SJCRH30 (cell line): ENCODE measurements around the gene ARL8B. TPM values are rescaled to one million over a fixed set of nuclear protein-coding genes. Genes with fewer than 3 reads are reported as not detected.
"Not testable (repeated sequence)": the region's sequence is repeated elsewhere in the genome, so short reads cannot be mapped to it uniquely, and the experiment has no call there.

ENCODE experiments used
- DNase-seq, 2 experiments: peaks; one replicate each; pipeline ENCODE4 v3.0.0-alpha.2; 2015 to 2020
- H3K27ac ChIP-seq: fragments of 250-450 bp; sonication (Bioruptor Pico); 2 replicates; pipeline ENCODE4 v1.5.1; 2020; ENCODE audit warnings: mild to moderate bottlenecking, moderate library complexity
- H3K27me3 ChIP-seq: fragments of 250-450 bp; sonication (Bioruptor Pico); 2 replicates; pipeline ENCODE4 v1.5.1; 2020; ENCODE audit warnings: mild to moderate bottlenecking, moderate library complexity
- H3K36me3 ChIP-seq: fragments of 250-450 bp; sonication (Bioruptor Pico); 2 replicates; pipeline ENCODE4 v1.5.1; 2020; ENCODE audit warnings: mild to moderate bottlenecking, moderate library complexity
- H3K4me1 ChIP-seq: fragments of 250-450 bp; sonication (Bioruptor Pico); 2 replicates; pipeline ENCODE4 v1.5.1; 2020; ENCODE audit warnings: mild to moderate bottlenecking, moderate library complexity
- H3K4me3 ChIP-seq: fragments of 250-450 bp; sonication (Bioruptor Pico); 2 replicates; pipeline ENCODE4 v1.5.1; 2020; ENCODE audit warnings: mild to moderate bottlenecking, moderate library complexity
- H3K9me3 ChIP-seq: fragments of 250-450 bp; sonication (Bioruptor Pico); replicated peaks from 2 replicates; pipeline ENCODE4 v1.5.1; 2020; ENCODE audit warnings: mild to moderate bottlenecking, moderate library complexity
- total RNA-seq: library from RNA; depleted of rRNA; stranded (reverse); fragments of >200 nt; shearing (Covaris generic); gene quantifications from 2 replicates; pipeline ENCODE4 v1.2.3, GENCODE V29; 2014

The ARL8B gene
- total RNA-seq, 1 experiment from 2014 or later = 46.4 TPM

DNA sequence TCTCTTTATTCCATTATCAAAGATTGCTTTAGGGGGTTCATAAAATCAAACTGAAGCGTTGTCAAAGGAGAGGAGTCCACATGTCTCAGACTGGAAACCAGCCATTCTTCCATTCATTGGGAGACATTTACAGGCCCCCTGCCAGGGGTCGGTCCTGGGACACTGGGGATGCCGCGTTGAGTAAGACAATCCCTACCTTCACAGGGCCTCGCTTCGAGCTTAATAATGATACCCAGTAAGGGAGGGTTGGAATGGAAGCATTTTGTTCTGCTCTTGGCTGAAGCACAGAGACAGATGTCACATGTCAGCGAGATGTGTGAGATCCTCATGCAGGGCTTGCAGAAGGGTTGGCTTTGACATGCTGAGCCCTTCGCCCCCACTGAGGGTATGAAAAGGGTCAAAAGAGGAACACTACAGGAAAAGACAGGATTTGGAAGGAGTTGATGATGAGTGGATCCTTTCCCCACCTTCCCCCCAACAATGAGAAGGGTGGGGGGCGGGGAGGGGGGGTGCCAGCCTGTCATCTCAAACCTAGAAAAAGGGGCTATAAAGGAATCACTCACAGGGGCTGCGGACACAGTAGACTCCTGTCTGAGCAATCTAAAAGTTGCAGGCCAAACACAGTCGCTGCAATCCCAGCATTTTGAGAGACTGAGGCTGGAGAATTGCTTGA, 25.6 kb upstream of the ARL8B start:
- DNase-seq = no peak
- peaks cover 9% of the 10 kb centered on the region for H3K27me3 ChIP-seq
- H3K9me3 ChIP-seq = no peaks in the 10 kb centered on the region
- peaks cover 3% of the 10 kb centered on the region; the same call in 1 of the 2 replicates for H3K4me1 ChIP-seq
- no peaks in the 10 kb centered on the region for H3K36me3 ChIP-seq
- H3K4me3 ChIP-seq = no peak overlapping the region
- no peak overlapping the region for H3K27ac ChIP-seq

DNA sequence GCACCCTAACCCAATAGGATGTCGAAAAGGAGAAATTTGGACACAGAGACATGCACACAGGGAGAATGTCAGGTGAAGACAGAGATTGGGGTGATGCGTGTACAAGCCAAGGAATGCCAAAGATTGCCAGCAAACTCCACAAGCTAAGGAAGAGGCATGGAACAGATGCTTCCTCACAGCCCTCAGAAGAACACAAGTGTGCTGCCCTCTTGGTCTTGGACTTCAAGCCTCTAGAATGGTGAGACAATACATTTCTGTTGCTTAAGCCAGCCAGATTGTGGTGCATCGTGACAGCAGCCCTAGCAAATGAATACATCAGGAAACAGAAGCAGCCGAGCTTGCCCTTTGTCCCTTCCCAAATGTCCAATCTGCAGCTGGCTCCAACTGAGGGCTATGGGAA, 23.7 kb upstream of the ARL8B start:
- Histone ChIP-seq H3K27me3 (peaks cover 9% of the 10 kb centered on the region), H3K27ac (no peak overlapping the region), H3K36me3 (no peaks in the 10 kb centered on the region), H3K9me3 (no peaks in the 10 kb centered on the region), H3K4me1 (peaks cover 3% of the 10 kb centered on the region; the same call in 1 of the 2 replicates), H3K4me3 (no peak overlapping the region)
- DNase-seq = no peak

- Histone ChIP-seq H3K4me1 (no peaks in the 10 kb centered on the region), H3K36me3 (no peaks in the 10 kb centered on the region), H3K27me3 (peaks cover 5% of the 10 kb centered on the region; the same call in 1 of the 2 replicates), H3K4me3 (no peak overlapping the region), H3K9me3 (no peaks in the 10 kb centered on the region), H3K27ac (no peak overlapping the region)
- no peak for DNase-seq
Measured at GRCh38 chr3:5102532-5102931, 19.6 kb upstream of the ARL8B start.

DNA sequence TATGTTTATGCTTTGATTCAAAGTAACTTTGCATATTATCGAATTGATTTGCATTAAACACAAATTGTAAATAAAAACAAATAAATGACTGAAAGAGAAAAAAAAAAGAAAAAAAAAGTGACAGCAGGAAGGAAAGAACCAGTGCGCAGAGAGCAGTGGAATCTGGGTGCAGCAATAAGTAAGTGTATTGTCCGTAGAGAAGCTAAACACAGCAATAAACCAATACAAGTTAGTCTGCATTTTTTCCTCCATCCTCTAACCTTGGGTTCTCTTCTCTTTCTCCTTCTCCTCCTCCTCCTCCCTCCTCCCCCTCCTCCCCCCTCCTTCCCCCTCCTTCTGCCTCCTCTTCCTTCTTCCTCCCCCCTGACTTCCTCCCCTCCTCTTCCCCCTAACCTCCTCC, 18.3 kb upstream of the ARL8B start:
- H3K4me1 ChIP-seq = no peaks in the 10 kb centered on the region
- H3K27me3 ChIP-seq = no peaks in the 10 kb centered on the region
- DNase-seq = no peak
- H3K27ac ChIP-seq = no peak overlapping the region
- H3K9me3 ChIP-seq = no peaks in the 10 kb centered on the region
- H3K4me3 ChIP-seq = no peak overlapping the region
- H3K36me3 ChIP-seq = no peaks in the 10 kb centered on the region

GRCh38 chr3:5105050-5105449, 17.0 kb upstream of the ARL8B start:
- Histone ChIP-seq H3K36me3 (no peaks in the 10 kb centered on the region), H3K4me1 (no peaks in the 10 kb centered on the region), H3K27me3 (no peaks in the 10 kb centered on the region), H3K27ac (no peak overlapping the region), H3K9me3 (no peaks in the 10 kb centered on the region), H3K4me3 (no peak overlapping the region)
- DNase-seq = no peak

GRCh38 chr3:5106371-5106770, 15.7 kb upstream of the ARL8B start:
- not testable (repeated sequence) for H3K36me3 ChIP-seq, H3K27ac ChIP-seq, H3K4me3 ChIP-seq, H3K4me1 ChIP-seq, DNase-seq, H3K9me3 ChIP-seq, H3K27me3 ChIP-seq

- not testable (repeated sequence) for H3K27me3 ChIP-seq, H3K4me3 ChIP-seq
Measured at GRCh38 chr3:5106933-5107334, 15.2 kb upstream of the ARL8B start.

GRCh38 chr3:5110337-5110736, 11.8 kb upstream of the ARL8B start:
- no peaks in the 10 kb centered on the region for H3K36me3 ChIP-seq
- no peaks in the 10 kb centered on the region for H3K27me3 ChIP-seq
- no peaks in the 10 kb centered on the region for H3K4me1 ChIP-seq
- no peaks in the 10 kb centered on the region for H3K9me3 ChIP-seq
- no peak for DNase-seq
- H3K4me3 ChIP-seq = no peak overlapping the region
- no peak overlapping the region for H3K27ac ChIP-seq

More at GRCh38 chr3:5106933-5107334, 15.2 kb upstream of the ARL8B start:
- not testable (repeated sequence) for H3K4me1 ChIP-seq, DNase-seq, H3K27ac ChIP-seq, H3K9me3 ChIP-seq, H3K36me3 ChIP-seq

DNA sequence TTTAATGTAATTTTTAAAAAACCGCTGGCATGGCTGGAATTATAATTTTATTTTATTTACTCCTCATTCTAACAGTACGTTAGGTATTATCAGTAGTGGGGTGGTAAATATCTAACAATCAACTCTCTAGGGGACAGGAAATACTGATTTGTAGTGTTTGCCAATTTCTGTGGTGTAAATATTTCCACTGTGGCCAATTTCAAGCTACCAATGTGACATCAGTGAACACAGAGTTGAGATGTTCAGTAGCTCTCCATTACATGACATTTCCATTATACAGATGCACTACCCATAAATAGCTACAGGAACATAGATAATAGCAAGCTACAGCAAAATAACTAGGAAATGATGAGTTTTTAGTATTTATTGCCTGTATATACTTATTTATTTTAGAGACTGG, 10.0 kb upstream of the ARL8B start:
- no peak for DNase-seq
- no peak overlapping the region for H3K4me3 ChIP-seq

GRCh38 chr3:5113726-5114125, 8.4 kb upstream of the ARL8B start:
- not testable (repeated sequence) for H3K27me3 ChIP-seq, H3K27ac ChIP-seq, H3K4me3 ChIP-seq, H3K4me1 ChIP-seq, DNase-seq, H3K9me3 ChIP-seq, H3K36me3 ChIP-seq

More for the DNA sequence above, 10.0 kb upstream of the ARL8B start:
- Histone ChIP-seq H3K9me3 (no peaks in the 10 kb centered on the region), H3K36me3 (no peaks in the 10 kb centered on the region), H3K27ac (no peak overlapping the region), H3K27me3 (no peaks in the 10 kb centered on the region), H3K4me1 (no peaks in the 10 kb centered on the region)

DNA sequence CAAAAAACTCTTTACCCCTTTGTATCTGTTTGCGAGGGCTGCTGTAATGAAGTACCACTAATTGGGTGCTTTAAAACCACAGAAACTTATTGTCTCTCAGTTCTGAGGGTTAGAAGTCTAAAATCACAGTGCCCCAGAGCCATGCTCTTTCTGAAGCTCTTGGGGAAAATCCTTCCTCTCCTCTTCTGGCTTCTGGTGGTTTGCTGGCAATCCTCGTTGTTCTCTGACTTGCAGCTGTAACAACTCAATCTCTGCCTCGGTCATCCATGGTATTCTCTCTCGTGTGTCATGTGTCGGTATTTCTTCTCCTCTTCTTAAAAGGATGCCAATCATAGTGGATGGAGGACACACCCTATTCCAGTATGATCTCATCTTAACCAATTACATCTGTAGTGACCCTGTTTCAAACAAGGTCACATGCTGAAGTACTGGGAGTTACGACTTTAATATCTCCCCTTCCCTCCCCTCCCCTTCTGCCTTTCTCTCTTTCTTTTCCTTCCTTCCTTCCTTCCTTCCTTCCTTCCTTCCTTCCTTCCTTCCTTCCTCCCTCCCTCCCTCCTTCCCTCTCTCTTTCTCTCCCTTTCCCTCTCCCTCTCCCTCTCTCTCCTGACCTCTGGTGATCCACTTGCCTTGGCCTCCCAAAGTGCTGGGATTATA, 6.5 kb upstream of the ARL8B start:
- no peak overlapping the region for H3K27ac ChIP-seq
- no peaks in the 10 kb centered on the region for H3K4me1 ChIP-seq
- H3K27me3 ChIP-seq = no peaks in the 10 kb centered on the region
- no peaks in the 10 kb centered on the region for H3K36me3 ChIP-seq
- no peaks in the 10 kb centered on the region for H3K9me3 ChIP-seq
- DNase-seq = no peak
- H3K4me3 ChIP-seq = no peak overlapping the region

DNA sequence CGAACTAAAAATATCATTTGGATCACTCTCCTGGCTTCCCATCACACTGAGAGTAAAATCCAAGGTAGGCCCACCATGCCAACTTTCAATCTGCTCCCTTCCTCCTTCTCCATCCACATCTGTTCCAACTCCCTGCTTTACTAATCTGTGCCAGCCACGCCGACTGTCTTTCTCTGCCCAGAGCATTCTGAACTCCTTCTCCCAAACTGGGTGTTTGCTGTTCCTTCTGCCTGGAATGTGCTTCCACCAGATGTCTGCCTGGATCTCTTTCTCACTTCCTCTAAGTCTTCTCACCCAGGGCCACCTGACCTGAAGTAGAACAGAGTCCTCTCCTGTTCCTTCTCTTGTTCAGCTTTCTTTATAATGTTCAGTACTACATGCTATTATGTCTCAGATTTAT, 5.6 kb upstream of the ARL8B start:
- Histone ChIP-seq H3K27ac (no peak overlapping the region), H3K4me3 (no peak overlapping the region), H3K9me3 (no peaks in the 10 kb centered on the region), H3K36me3 (no peaks in the 10 kb centered on the region), H3K27me3 (no peaks in the 10 kb centered on the region), H3K4me1 (no peaks in the 10 kb centered on the region)
- DNase-seq = no peak

GRCh38 chr3:5120446-5120845, 1.6 kb upstream of the ARL8B start:
- no peak for DNase-seq
- H3K4me1 ChIP-seq = peaks cover 4% of the 10 kb centered on the region; the same call in 1 of the 2 replicates
- H3K4me3 ChIP-seq = no peak overlapping the region
- H3K27me3 ChIP-seq = no peaks in the 10 kb centered on the region
- no peak overlapping the region for H3K27ac ChIP-seq
- no peaks in the 10 kb centered on the region for H3K36me3 ChIP-seq
- H3K9me3 ChIP-seq = no peaks in the 10 kb centered on the region

DNA sequence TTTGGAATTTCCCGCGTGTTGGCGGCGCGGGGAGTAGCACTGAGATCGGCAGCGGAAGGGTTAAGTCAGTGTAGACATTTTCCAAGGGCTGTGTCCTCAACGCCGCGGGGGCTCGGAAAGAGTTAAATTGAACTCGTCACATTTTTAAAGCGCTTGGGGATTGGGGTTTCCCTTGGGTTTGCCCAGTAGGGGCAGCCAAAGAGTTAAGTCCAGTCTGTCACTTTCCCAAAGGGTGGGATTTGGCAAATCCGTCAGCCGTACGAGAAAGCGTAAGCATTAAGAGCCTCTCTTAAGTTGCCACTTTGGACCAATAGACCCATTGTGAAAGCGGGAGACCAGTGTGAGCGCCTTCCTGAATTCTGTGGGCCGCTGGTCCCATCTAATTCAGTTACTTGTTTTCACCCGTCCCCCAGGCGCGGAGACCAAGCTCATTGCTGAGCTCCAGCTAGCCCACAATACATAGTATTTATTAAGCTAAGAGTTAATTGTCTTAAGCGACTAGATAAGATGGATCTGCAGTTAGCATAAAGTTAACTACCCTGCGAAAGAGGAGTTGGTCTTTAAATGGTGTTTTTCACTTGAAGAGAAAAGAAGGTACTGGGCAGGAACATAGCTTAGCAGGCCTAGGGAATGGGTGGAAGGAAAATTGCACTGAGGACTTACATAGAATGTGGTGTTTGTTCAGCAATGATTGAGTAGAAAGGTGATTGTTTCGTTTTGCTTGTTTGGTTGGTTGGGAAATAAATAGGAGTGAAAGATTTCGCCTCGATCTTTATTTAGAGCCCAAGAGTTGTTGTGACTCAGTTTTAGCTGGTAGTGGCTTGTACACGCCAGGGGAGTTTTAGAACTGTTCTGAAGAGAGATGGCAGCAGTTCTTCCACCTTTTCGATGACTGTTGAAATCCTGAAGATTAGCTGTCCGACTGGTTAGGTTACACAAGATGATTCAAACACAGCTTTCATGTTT, 932 bp downstream of the ARL8B start:
- Histone ChIP-seq H3K4me3 (peak overlapping the region; percentile 81), H3K27me3 (no peaks in the 10 kb centered on the region), H3K36me3 (0 out of 2 replicates have a peak, but pooled peaks cover 3% of the 10 kb centered on the region), H3K27ac (peak overlapping the region; percentile 62), H3K4me1 (peaks cover 4% of the 10 kb centered on the region; the same call in 1 of the 2 replicates), H3K9me3 (no peaks in the 10 kb centered on the region)
- peak; percentile 21 to 31 for DNase-seq

DNA sequence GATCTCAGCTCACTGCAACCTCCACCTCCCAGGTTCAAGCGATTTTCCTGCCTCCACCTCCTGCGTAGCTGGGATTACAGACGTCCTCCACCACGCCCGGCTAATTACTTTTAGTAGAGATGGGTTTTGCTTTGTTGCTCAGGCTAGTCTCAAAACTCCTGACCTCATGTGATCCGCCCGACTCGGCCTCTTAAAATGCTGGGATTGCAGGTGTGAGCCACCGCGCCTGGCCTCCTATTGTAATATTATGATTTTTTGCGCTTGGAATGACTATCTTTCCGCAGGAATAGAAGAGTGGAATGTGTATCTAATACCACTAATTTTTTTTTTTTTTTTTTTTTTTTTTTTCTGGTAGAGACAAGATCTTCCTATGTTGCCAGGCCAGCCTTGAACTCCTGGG, 1.8 kb downstream of the ARL8B start:
- H3K9me3 ChIP-seq = no peaks in the 10 kb centered on the region
- H3K4me1 ChIP-seq = peaks cover 4% of the 10 kb centered on the region; the same call in 1 of the 2 replicates
- H3K4me3 ChIP-seq = no peak overlapping the region
- H3K36me3 ChIP-seq = 0 out of 2 replicates have a peak, but pooled peaks cover 3% of the 10 kb centered on the region
- H3K27ac ChIP-seq = no peak overlapping the region
- no peaks in the 10 kb centered on the region for H3K27me3 ChIP-seq
- no peak for DNase-seq
